ENCODE data around the gene PPP2R2C.

Gene PPP2R2C

DNA sequence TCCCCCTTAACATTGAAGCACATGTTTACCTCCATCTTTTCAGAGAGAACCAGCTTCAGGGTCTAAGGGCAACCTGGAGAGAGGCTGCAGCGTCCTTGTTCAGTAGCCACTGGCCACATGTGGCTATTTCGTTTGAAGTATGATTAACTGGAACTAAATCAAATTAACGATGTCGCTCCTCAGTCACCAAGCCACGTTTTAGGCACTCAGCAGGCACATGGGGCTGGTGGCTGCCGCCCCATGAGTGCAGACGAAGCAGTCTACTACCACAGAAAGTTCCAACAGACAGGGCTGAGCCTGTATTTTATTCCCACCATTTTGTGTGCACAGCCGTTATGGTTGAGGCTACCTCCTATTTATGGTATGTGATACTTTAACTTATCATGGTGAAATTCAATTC lies 103.4 kb downstream of the PPP2R2C start:
- Histone ChIP-seq H3K9me3 (ENCODE audit: insufficient read depth, low read depth, low read length) (no peaks in the 10 kb centered on the region), H3K27me3 (ENCODE audit: insufficient read depth, low read length) (no peaks in the 10 kb centered on the region), H3K36me3 (ENCODE audit: insufficient read depth, low read depth, low read length) (no peaks in the 10 kb centered on the region), H3K4me3 (ENCODE audit: low read length) (no peak overlapping the region), H3K9ac (ENCODE audit: low read depth, low read length) (no peak overlapping the region), H3K27ac (ENCODE audit: low read length) (no peak overlapping the region), H3K4me1 (ENCODE audit: insufficient read depth, low read length) (peaks cover 8% of the 10 kb centered on the region; the same call in 1 of the 2 replicates)

DNA sequence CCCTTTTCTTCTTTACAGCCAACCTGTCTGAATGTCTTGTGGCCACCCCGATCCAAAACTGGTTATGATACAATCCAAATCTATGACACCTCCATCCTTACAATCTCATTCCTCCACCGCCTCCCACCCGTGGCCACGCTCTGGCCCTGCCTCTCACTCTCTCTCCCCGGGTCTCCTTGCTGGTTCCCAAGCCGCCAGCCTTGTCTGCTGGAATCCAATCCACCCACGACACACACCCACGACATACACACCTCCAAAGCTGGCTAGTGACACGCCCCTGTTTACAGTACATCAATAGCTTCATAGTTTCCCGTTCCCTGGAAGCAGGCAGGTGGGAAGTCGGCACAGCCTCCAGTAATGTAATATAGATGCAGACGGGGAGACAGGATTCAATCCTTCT lies 103.8 kb downstream of the PPP2R2C start:
- H3K27ac ChIP-seq (ENCODE audit: low read length): no peak overlapping the region
- no peak overlapping the region for H3K9ac ChIP-seq (ENCODE audit: low read depth, low read length)
- peaks cover 8% of the 10 kb centered on the region; the same call in 1 of the 2 replicates for H3K4me1 ChIP-seq (ENCODE audit: insufficient read depth, low read length)
- no peaks in the 10 kb centered on the region for H3K9me3 ChIP-seq (ENCODE audit: insufficient read depth, low read depth, low read length)
- H3K27me3 ChIP-seq (ENCODE audit: insufficient read depth, low read length): no peaks in the 10 kb centered on the region
- H3K36me3 ChIP-seq (ENCODE audit: insufficient read depth, low read depth, low read length): no peaks in the 10 kb centered on the region
- H3K4me3 ChIP-seq (ENCODE audit: low read length): no peak overlapping the region

DNA sequence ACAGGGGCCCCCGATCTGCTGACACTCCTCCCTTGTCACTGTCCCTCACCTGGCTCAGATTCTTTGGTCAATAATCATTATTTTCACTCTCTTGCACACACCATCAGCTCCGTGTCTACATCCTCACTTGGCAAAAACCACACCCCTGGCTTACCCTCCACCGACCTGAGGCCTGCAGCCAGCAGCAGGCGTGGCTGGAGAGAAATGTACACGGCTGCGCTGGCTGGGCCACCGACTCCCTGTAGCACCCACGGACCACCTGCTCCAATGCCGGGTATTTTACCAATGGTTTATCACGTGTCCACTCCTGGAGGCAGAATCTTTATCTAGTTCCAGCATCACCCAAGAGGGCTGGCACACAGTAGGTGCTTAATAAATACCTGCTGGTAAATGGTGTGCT lies 104.3 kb downstream of the PPP2R2C start:
- Histone ChIP-seq H3K27ac (ENCODE audit: low read length) (no peak overlapping the region), H3K9ac (ENCODE audit: low read depth, low read length) (no peak overlapping the region), H3K4me3 (ENCODE audit: low read length) (no peak overlapping the region), H3K9me3 (ENCODE audit: insufficient read depth, low read depth, low read length) (no peaks in the 10 kb centered on the region), H3K36me3 (ENCODE audit: insufficient read depth, low read depth, low read length) (no peaks in the 10 kb centered on the region), H3K27me3 (ENCODE audit: insufficient read depth, low read length) (no peaks in the 10 kb centered on the region), H3K4me1 (ENCODE audit: insufficient read depth, low read length) (peaks cover 8% of the 10 kb centered on the region; the same call in 1 of the 2 replicates)

DNA sequence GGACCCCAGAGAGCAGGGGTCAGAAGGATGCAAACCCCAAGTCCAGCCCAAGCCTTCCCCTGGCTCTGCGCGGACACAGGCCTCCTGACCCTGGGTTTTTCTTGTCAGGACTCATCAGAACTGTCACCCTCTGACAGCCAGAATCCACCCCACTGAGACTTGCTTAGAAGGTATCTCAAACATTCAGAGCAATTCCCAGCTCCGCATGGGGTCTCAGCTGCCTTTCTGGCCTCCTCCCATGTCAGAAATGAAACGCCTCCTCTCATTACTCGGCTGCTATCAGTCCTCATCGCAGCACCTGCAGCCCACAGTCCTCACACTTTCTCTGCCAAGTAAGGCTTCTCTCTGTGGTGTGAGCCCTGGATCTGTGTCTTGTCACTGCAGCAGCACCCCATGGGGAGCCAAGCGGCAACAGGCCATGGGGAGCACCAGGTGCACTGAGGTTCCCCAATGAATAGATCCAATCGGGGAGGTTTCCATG lies 105.0 kb downstream of the PPP2R2C start:
- H3K4me1 ChIP-seq (ENCODE audit: insufficient read depth, low read length): peaks cover 8% of the 10 kb centered on the region; the same call in 1 of the 2 replicates
- H3K9me3 ChIP-seq (ENCODE audit: insufficient read depth, low read depth, low read length): no peaks in the 10 kb centered on the region
- H3K36me3 ChIP-seq (ENCODE audit: insufficient read depth, low read depth, low read length): no peaks in the 10 kb centered on the region
- no peak overlapping the region for H3K4me3 ChIP-seq (ENCODE audit: low read length)
- no peaks in the 10 kb centered on the region for H3K27me3 ChIP-seq (ENCODE audit: insufficient read depth, low read length)
- H3K27ac ChIP-seq (ENCODE audit: low read length): no peak overlapping the region
- H3K9ac ChIP-seq (ENCODE audit: low read depth, low read length): no peak overlapping the region

DNA sequence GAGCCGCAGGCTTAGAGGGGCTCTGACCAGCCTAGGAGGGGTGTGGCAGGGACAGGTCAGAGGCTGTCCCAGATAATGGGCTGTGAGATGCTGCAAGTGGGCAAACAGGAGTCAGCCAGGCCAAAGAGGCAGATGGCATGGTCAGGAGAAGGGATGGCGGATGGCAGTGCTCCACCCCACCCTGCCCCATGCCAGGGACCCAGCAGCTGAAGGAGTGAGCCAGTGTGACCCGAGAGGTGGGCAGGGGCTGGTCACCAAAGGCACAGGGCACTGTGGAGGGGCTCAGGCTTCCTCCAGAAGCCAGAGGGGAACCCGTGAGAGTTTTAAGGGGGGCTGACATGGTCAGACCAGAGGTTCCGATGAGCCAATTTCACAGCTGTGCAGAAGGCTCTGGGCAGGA lies 105.8 kb downstream of the PPP2R2C start:
- Histone ChIP-seq H3K9me3 (ENCODE audit: insufficient read depth, low read depth, low read length) (no peaks in the 10 kb centered on the region), H3K36me3 (ENCODE audit: insufficient read depth, low read depth, low read length) (no peaks in the 10 kb centered on the region), H3K4me3 (ENCODE audit: low read length) (no peak overlapping the region), H3K27ac (ENCODE audit: low read length) (no peak overlapping the region), H3K27me3 (ENCODE audit: insufficient read depth, low read length) (peaks cover 3% of the 10 kb centered on the region; the same call in 1 of the 2 replicates), H3K9ac (ENCODE audit: low read depth, low read length) (no peak overlapping the region), H3K4me1 (ENCODE audit: insufficient read depth, low read length) (peaks cover 8% of the 10 kb centered on the region; the same call in 1 of the 2 replicates)

DNA sequence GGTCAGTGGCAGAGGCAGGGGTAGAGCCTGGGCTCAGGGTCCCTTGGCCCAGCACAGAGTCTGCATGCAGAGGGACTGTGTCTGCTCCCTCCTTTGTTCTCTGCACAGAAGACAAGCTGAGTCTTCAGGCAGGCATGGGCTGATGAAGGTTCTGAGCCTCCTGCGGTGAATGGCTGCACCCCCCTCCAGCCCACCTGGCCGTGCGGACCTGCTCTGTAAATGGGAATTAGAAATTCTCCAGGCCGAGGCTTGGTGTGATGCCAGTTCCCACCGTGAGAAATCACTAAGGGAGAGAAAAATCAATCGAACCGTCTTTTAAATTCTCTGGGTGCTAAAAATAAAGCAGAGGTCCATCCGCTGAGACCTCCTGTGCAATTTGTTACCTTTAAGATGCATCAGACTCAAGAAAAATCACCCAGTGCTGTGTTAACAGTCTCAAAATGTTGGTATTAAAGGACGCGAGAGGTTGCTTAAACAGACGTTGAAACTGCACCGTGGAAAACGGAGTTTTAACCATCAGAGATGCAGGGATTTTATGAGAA lies 106.8 kb downstream of the PPP2R2C start:
- H3K4me3 ChIP-seq (ENCODE audit: low read length): no peak overlapping the region
- H3K9ac ChIP-seq (ENCODE audit: low read depth, low read length): no peak overlapping the region
- H3K27me3 ChIP-seq (ENCODE audit: insufficient read depth, low read length): peaks cover 11% of the 10 kb centered on the region
- H3K36me3 ChIP-seq (ENCODE audit: insufficient read depth, low read depth, low read length): no peaks in the 10 kb centered on the region
- H3K4me1 ChIP-seq (ENCODE audit: insufficient read depth, low read length): peaks cover 8% of the 10 kb centered on the region; the same call in 1 of the 2 replicates
- no peaks in the 10 kb centered on the region for H3K9me3 ChIP-seq (ENCODE audit: insufficient read depth, low read depth, low read length)
- no peak overlapping the region for H3K27ac ChIP-seq (ENCODE audit: low read length)

DNA sequence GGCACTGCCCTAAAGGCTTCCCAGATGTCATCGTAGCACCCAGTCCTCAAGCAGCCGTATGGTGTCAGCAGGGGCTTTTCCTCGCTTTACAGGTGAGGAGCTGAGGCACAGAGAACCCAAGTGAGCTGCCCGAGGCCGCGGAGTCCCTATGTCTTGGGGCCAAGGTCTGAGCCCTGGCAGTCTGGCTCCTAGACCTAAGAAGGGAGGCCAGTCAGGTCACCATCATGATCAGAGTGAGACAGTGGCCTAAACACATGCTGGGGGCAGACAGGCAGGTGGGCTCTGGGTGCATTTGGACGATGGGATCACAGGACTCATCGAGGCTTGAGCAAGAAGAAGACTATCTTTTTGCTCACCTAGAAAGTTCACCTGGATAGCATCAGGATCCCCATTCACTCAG lies 107.8 kb downstream of the PPP2R2C start:
- H3K27ac ChIP-seq (ENCODE audit: low read length): no peak overlapping the region
- peaks cover 8% of the 10 kb centered on the region; the same call in 1 of the 2 replicates for H3K4me1 ChIP-seq (ENCODE audit: insufficient read depth, low read length)
- no peak overlapping the region for H3K9ac ChIP-seq (ENCODE audit: low read depth, low read length)
- H3K4me3 ChIP-seq (ENCODE audit: low read length): no peak overlapping the region
- peaks cover 22% of the 10 kb centered on the region for H3K27me3 ChIP-seq (ENCODE audit: insufficient read depth, low read length)
- H3K36me3 ChIP-seq (ENCODE audit: insufficient read depth, low read depth, low read length): no peaks in the 10 kb centered on the region
- no peaks in the 10 kb centered on the region for H3K9me3 ChIP-seq (ENCODE audit: insufficient read depth, low read depth, low read length)

DNA sequence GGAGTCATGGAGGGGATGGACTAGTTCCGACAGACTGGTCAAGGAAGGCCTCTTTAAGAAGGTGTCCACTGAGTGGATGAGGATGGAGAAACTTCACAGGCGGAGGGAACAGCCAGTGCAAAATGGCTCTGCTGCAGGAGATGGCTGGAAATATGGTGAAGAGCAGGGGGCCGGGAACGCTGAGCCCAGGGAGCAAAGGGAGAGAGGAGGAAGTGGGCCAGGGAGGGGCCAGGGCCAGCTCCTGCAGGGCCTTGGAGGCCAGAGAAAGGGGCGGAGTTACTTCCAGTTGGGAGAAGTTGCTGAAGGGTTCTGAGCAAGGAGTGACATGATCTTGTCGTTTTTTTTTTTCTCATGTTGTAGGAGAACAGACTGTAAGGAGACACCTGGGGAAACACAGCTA lies 108.3 kb downstream of the PPP2R2C start:
- H3K27me3 ChIP-seq (ENCODE audit: insufficient read depth, low read length): peaks cover 23% of the 10 kb centered on the region
- no peak overlapping the region for H3K4me3 ChIP-seq (ENCODE audit: low read length)

DNA sequence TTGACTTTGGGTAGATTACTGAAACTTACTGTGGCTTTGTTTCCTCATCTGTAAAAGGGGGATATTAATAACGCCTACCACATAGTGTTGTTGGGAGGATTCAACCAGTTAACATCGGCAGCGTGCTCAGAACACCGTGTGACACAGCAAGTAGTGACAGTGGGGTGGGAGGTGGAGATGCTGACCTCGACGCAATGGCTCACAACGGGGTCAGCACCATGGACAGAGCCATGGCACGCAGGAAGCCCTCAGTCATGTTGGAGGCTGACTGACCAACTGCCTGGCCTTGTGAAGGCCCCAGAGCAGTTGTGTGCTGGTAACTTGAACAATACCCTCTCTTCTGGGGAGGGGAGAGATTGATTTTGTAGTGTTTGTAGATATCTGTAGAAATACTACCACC lies 109.5 kb downstream of the PPP2R2C start:
- H3K4me1 ChIP-seq (ENCODE audit: insufficient read depth, low read length): peaks cover 8% of the 10 kb centered on the region; the same call in 1 of the 2 replicates
- no peaks in the 10 kb centered on the region for H3K36me3 ChIP-seq (ENCODE audit: insufficient read depth, low read depth, low read length)
- H3K4me3 ChIP-seq (ENCODE audit: low read length): no peak overlapping the region
- H3K9me3 ChIP-seq (ENCODE audit: insufficient read depth, low read depth, low read length): no peaks in the 10 kb centered on the region
- H3K27ac ChIP-seq (ENCODE audit: low read length): no peak overlapping the region
- H3K9ac ChIP-seq (ENCODE audit: low read depth, low read length): no peak overlapping the region
- H3K27me3 ChIP-seq (ENCODE audit: insufficient read depth, low read length): peaks cover 23% of the 10 kb centered on the region

More for the DNA sequence above, 108.3 kb downstream of the PPP2R2C start:
- Histone ChIP-seq H3K9me3 (ENCODE audit: insufficient read depth, low read depth, low read length) (no peaks in the 10 kb centered on the region), H3K36me3 (ENCODE audit: insufficient read depth, low read depth, low read length) (no peaks in the 10 kb centered on the region), H3K27ac (ENCODE audit: low read length) (no peak overlapping the region), H3K4me1 (ENCODE audit: insufficient read depth, low read length) (peaks cover 8% of the 10 kb centered on the region; the same call in 1 of the 2 replicates), H3K9ac (ENCODE audit: low read depth, low read length) (no peak overlapping the region)

DNA sequence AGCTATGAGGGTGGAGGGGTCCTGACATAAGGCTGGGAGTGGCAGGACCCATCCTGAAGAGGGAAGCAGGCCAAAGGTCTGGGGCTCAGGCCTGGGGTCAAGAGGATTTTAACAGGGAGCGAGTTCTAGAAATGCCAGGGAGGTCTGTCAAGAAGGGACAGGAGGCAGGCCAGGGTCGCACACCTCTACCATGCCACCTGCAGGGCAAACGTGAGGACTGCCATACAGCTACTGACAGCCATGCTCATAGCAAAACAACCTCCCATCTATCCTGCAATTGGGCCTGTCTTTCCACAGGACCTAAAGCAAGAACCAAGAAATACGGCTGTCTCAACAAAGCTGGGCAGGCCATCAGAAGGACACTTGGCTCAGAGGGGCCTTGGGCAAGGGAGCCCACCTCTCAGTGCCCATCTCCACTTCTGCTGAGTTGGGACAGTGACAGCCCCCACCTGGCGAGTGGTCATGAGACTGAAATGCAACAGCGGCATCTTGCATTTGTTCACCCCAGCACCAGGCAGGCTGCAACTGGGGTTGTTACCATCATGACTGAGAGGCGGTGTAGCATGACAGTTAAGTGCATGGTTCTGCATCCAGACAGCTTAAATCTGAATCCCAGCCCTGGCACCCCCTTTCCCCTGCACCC lies 110.0 kb downstream of the PPP2R2C start:
- H3K4me3 ChIP-seq (ENCODE audit: low read length): no peak overlapping the region
- peaks cover 5% of the 10 kb centered on the region; the same call in 1 of the 2 replicates for H3K4me1 ChIP-seq (ENCODE audit: insufficient read depth, low read length)
- no peaks in the 10 kb centered on the region for H3K9me3 ChIP-seq (ENCODE audit: insufficient read depth, low read depth, low read length)
- no peak overlapping the region for H3K9ac ChIP-seq (ENCODE audit: low read depth, low read length)
- peaks cover 23% of the 10 kb centered on the region for H3K27me3 ChIP-seq (ENCODE audit: insufficient read depth, low read length)
- H3K27ac ChIP-seq (ENCODE audit: low read length): no peak overlapping the region
- no peaks in the 10 kb centered on the region for H3K36me3 ChIP-seq (ENCODE audit: insufficient read depth, low read depth, low read length)

DNA sequence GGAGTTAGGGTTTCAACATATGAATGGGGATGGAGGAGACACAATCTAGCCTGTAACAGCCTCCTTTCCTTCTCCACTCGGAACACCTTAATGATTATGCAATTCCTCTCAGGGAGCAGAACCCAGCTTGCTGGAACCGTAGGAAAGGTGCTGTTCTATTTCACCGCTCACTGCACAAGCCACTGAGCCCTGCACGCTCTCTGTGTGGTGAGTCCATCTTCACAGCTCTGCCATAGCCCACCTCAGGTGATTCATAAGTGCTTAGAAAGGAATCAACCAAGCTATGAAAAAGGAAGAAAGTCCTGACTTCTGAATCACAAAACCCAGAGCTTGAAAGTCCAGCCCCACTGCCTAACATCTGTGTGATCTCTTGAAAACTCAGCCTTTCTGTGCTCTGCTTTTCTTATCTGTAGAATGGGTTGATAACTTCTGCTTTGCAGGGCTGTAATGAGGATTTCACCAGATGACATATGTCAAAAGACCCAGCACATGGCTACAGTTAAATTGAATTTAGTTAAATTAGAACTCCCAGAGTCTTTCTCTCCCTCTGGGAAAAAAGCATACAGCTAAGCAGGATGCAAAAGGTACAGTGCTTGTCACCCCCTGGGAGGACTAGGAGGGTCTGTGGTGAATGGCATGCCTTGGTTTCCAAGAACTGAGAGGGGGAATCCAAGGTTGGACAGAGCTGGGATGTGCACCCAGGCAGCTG lies 111.2 kb downstream of the PPP2R2C start:
- Histone ChIP-seq H3K4me3 (ENCODE audit: low read length) (no peak overlapping the region), H3K9me3 (ENCODE audit: insufficient read depth, low read depth, low read length) (no peaks in the 10 kb centered on the region), H3K9ac (ENCODE audit: low read depth, low read length) (no peak overlapping the region), H3K36me3 (ENCODE audit: insufficient read depth, low read depth, low read length) (no peaks in the 10 kb centered on the region), H3K27me3 (ENCODE audit: insufficient read depth, low read length) (peaks cover 23% of the 10 kb centered on the region), H3K4me1 (ENCODE audit: insufficient read depth, low read length) (no peaks in the 10 kb centered on the region), H3K27ac (ENCODE audit: low read length) (no peak overlapping the region)

DNA sequence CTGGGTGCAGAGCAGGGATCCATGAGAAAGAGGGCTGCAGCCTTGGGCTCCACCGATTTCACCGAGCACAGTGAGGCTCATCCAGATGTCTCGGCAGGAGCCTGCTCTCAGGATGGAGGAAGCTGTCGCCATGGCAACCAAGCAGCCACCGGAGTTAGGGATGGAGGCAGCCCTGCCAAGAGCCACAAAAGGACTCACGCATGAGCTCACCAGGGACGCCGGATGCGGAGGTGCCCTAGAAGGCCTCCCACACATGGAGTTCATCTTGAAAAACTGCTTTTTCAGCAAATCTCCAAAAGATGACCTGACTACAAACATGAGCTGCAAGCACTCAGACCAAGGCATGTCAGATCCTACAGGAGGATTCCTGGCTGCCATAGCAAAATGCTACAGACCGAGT lies 112.0 kb downstream of the PPP2R2C start:
- Histone ChIP-seq H3K9me3 (ENCODE audit: insufficient read depth, low read depth, low read length) (no peaks in the 10 kb centered on the region), H3K36me3 (ENCODE audit: insufficient read depth, low read depth, low read length) (no peaks in the 10 kb centered on the region), H3K27me3 (ENCODE audit: insufficient read depth, low read length) (peaks cover 23% of the 10 kb centered on the region), H3K27ac (ENCODE audit: low read length) (no peak overlapping the region), H3K4me1 (ENCODE audit: insufficient read depth, low read length) (no peaks in the 10 kb centered on the region), H3K9ac (ENCODE audit: low read depth, low read length) (no peak overlapping the region), H3K4me3 (ENCODE audit: low read length) (no peak overlapping the region)

All from iPS-20b (cell line).